Loucy (cell line): ENCODE measurements around the gene GREB1.

Experiments used
- EZH2phosphoT487 ChIP-seq: fragments of 200-600 bp; IDR thresholded peaks from 2 replicates; pipeline ENCODE4 v1.6.1; 2018; ENCODE audit warnings: antibody characterized with exemption, mild to moderate bottlenecking, moderate library complexity, borderline replicate concordance
- TF ChIP-seq, protein P1 (sequence below): fragments of 200-600 bp; sonication (generic); conservative IDR thresholded peaks from 2 replicates; pipeline ENCODE4 v1.5.1; 2014; ENCODE audit warnings: mild to moderate bottlenecking, antibody characterized with exemption, low read length

DNA sequence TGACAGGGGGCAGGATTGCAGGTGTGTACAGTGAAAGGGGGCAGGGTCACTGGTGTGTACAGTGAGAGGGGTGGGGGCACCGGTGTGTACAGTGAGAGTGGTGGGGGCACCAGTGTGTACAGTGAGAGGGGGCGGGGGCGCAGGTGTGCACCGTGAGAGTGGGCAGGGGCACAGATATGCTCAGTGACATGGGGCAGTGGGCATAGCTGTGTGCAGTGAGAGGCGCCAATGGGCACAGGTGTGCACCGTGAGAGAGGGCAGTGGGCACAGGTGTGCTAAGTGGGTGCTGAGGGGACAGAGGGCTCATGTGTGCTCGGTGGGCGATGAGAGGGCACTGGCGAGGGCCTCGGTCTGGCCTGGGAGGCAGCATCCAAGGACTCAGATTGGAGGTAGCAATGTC lies 63.0 kb downstream of the GREB1 start:
- TF ChIP-seq EZH2phosphoT487 = no peak
- TF ChIP-seq, protein P1, sequence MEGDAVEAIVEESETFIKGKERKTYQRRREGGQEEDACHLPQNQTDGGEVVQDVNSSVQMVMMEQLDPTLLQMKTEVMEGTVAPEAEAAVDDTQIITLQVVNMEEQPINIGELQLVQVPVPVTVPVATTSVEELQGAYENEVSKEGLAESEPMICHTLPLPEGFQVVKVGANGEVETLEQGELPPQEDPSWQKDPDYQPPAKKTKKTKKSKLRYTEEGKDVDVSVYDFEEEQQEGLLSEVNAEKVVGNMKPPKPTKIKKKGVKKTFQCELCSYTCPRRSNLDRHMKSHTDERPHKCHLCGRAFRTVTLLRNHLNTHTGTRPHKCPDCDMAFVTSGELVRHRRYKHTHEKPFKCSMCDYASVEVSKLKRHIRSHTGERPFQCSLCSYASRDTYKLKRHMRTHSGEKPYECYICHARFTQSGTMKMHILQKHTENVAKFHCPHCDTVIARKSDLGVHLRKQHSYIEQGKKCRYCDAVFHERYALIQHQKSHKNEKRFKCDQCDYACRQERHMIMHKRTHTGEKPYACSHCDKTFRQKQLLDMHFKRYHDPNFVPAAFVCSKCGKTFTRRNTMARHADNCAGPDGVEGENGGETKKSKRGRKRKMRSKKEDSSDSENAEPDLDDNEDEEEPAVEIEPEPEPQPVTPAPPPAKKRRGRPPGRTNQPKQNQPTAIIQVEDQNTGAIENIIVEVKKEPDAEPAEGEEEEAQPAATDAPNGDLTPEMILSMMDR = no peak
